AG09309 (cell line): ENCODE results near the gene ATPAF2.

Experiments used
- DNase-seq: peaks from one replicate; pipeline ENCODE4 v3.0.0-alpha.2; 2010; ENCODE audit warnings: low read depth
- H3K4me3 ChIP-seq: 2 replicates; pipeline ENCODE4 v1.5.1; 2011; ENCODE audit warnings: mild to moderate bottlenecking, low read depth, low read length, moderate library complexity; ENCODE audit not compliant: control insufficient read depth
- TF ChIP-seq, protein P1 (sequence below): IDR thresholded peaks from 2 replicates; pipeline ENCODE4 v1.5.1; 2011; ENCODE audit warnings: mild to moderate bottlenecking, low read depth, low read length, inconsistent platforms; ENCODE audit not compliant: insufficient read depth, control insufficient read depth; ENCODE audit errors: missing control alignments

Gene ATPAF2

GRCh38 chr17:17978481-17979424, 60.2 kb downstream of the ATPAF2 start:
- DNase-seq = no peak
- TF ChIP-seq, protein P1, sequence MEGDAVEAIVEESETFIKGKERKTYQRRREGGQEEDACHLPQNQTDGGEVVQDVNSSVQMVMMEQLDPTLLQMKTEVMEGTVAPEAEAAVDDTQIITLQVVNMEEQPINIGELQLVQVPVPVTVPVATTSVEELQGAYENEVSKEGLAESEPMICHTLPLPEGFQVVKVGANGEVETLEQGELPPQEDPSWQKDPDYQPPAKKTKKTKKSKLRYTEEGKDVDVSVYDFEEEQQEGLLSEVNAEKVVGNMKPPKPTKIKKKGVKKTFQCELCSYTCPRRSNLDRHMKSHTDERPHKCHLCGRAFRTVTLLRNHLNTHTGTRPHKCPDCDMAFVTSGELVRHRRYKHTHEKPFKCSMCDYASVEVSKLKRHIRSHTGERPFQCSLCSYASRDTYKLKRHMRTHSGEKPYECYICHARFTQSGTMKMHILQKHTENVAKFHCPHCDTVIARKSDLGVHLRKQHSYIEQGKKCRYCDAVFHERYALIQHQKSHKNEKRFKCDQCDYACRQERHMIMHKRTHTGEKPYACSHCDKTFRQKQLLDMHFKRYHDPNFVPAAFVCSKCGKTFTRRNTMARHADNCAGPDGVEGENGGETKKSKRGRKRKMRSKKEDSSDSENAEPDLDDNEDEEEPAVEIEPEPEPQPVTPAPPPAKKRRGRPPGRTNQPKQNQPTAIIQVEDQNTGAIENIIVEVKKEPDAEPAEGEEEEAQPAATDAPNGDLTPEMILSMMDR = no peak
- no peak overlapping the region for H3K4me3 ChIP-seq

- H3K4me3 ChIP-seq = no peak overlapping the region
- TF ChIP-seq, protein P1 = no peak
- DNase-seq = no peak
These were observed 61.9 kb downstream of the ATPAF2 start for GRCh38 chr17:17976931-17977570.

GRCh38 chr17:17975436-17975835, 63.5 kb downstream of the ATPAF2 start:
- TF ChIP-seq, protein P1 = no peak
- DNase-seq = no peak
- no peak overlapping the region for H3K4me3 ChIP-seq

DNA sequence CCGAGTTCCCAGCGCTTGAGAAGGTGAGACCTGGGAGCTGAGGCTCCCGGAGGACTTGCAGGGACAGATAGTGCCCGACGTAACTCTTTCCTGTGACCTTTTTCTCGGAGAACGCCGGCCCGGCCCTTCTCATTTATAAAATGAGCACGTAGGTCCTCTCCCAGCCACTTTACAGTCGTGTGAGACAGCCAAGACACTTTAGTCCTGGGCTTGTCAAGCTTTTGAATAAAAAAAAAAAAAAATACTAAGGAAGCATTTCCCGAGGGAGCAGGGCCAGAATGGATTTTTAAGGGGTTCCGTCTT, 66.1 kb downstream of the ATPAF2 start:
- peak overlapping the region; percentile 64 for H3K4me3 ChIP-seq
- no peak for DNase-seq
- TF ChIP-seq, protein P1 = no peak

GRCh38 chr17:17972126-17972951, 66.6 kb downstream of the ATPAF2 start, which contains the start of the genes DRC3 and TOM1L2:
TSS of gene DRC3 (plus strand) at chr17:17972862. CDS start at chr17:17977599, 4,737 bp downstream.
TSS of gene TOM1L2 (minus strand) at chr17:17972400. CDS start at chr17:17972313, 87 bp downstream.
- peak; percentile 100 for DNase-seq
- H3K4me3 ChIP-seq = peak within 1 kb of the TSS; percentile 85
- TF ChIP-seq, protein P1 = no peak
